GM11168 (cell line): ENCODE measurements around the gene FBXL5.
"Not testable (repeated sequence)": the region's sequence is repeated elsewhere in the genome, so short reads cannot be mapped to it uniquely, and the experiment has no call there.

ENCODE experiments used
- in situ Hi-C: fragments of 300-500 bp; cut with MboI; formaldehyde crosslinking; loops from one replicate; pipeline ENCODE4 v1.12.0; 2022; ENCODE audit warnings: low sequenced_read_pairs; ENCODE audit not compliant: unreplicated experiment

The FBXL5 gene

DNA sequence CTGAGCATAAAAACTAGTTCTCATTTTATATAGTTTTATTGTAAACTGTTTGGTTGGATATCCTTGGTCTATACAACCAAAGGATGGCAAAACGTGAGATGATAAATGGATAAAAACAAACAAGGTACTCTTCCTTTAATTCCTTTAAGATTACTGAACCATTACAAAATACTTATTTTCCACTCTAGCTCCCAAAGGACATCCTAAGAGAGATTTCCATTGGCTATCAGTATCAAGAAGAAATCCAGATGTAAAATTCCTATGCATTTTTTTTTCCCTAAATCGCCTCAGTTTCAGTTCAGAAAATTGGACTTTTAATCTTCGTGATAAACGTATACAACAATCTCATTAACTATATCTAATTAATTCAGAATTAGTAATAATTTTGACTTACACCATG, 2.3 kb downstream of the FBXL5 start:
- in situ Hi-C loops = no loop called here

- in situ Hi-C loops = no loop called here
These were observed 3.0 kb downstream of the FBXL5 start for GRCh38 chr4:15652191-15652590.

GRCh38 chr4:15651676-15652075, 3.5 kb downstream of the FBXL5 start:
- in situ Hi-C loops = no loop called here

DNA sequence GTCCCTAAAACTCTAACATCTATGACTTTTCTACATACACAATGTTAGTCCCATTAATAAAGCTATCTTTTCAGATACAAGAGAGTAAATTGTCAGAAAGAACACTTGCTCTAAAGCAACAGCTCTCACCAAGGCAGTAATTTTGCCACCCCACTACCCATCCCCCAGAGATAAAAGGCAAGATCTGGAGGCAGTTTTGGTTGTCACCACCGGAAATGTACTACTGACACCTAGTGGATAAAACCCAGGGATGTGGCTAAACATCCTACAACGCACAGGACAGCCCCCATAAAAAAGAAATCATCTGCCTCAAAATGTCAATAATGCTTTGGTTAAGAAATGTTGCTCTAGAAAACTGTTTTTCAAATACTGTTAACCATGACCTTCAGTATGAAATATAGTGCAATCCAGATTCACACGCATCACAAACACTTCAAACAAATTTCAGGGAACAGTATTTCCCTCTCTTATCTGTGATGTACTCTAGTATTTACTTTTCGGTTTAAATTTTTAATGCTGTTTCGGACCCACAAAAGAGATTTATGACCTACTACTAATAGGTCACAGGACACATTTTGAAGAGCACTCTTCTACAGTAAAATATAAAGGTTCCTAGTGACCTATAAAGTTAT, 5.1 kb downstream of the FBXL5 start:
- in situ Hi-C loops = loop anchor here (25.0 kb wide), 1 partner anchor 413 kb away; no protein-coding TSS in a partner anchor

DNA sequence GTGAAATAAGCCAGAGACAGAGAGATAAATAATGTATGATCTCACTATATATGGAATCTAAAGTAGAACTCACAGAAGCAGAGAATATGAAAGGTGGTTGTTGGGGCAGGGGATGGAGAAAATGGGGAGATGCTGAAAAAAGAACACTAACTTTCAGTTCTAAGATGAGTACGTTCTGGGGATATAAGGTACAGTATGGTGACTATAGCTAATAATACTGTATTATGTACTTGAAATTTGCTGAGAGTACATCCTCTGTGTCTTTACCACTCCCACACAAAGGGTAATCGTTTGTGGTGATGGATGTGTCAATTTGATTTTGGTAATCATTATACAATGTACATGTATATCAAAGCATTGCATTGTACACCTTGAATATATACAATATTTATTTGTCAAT, 6.6 kb downstream of the FBXL5 start:
- in situ Hi-C loops = loop anchor here (25.0 kb wide), 1 partner anchor 411 kb away; no protein-coding TSS in a partner anchor

DNA sequence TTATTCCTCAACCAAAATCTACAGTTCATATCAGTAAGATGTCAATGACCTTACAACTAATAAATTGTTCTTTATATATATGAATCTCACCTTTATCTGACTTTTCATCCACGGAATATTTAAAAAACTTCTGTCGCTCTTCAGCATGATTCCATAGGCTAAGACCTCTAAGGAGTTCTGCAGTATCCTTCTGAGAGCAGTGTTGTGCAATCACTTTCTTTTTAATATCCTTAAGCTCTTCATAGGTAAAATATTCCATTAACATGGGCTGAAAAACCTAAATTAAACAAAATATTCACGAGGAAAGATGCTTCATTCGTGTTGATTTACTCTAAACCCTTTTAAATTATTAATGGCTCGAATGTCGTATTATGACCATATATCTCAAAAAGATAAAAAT, 16.7 kb downstream of the FBXL5 start:
- in situ Hi-C loops = loop anchor here (25.0 kb wide), 1 partner anchor 401 kb away; no protein-coding TSS in a partner anchor

- in situ Hi-C loops = loop anchor here (25.0 kb wide), 1 partner anchor 400 kb away; no protein-coding TSS in a partner anchor
These were observed 18.3 kb downstream of the FBXL5 start for GRCh38 chr4:15636818-15637217.

- in situ Hi-C loops = not testable (repeated sequence)
These were observed 37.8 kb downstream of the FBXL5 start for GRCh38 chr4:15617407-15617806.

- in situ Hi-C loops = not testable (repeated sequence)
These were observed 40.3 kb downstream of the FBXL5 start for GRCh38 chr4:15614891-15615290.

DNA sequence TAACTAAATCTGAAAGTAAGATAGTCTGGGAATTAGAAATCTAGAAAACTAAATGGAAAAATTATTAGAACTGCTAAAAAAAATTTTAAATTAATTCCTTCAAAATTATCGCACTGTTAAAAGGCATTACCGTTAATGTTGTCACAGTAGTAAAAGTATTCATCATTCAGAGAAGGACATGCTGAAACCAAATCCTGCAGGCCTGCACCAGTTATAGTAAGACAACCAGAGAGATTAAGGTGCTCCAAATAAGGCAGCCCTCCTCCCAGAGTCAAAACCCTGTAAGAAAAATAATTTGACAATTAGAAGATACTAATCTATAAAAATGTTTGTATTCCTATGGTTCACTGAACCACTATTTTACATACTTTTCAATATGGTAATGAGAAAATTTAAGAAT, 43.0 kb downstream of the FBXL5 start:
- in situ Hi-C loops = no loop called here

DNA sequence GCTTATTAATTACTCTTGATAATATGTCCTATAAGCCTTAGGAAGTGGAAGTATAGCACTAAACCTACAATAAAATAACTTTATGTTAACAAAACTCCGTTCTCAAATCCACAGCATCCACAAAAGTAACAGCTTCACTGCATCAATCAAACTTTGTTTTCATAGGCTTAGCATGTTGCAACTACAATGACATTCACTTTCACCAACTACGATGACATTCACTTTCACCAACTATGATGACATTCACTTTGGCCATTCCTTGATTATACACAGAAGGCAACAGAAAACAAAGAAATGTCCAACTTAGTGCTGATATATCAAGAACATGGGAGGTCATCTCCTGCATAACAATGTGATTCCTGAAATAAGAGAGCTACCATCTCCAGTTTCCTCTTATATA, 44.3 kb downstream of the FBXL5 start:
- in situ Hi-C loops = no loop called here

GRCh38 chr4:15605537-15605936, 49.6 kb downstream of the FBXL5 start:
- in situ Hi-C loops = no loop called here

- in situ Hi-C loops = no loop called here
These were observed 53.3 kb downstream of the FBXL5 start for GRCh38 chr4:15601862-15602261.

- in situ Hi-C loops = no loop called here
These were observed 55.0 kb downstream of the FBXL5 start for GRCh38 chr4:15600176-15600575.

GRCh38 chr4:15598644-15599043, 56.5 kb downstream of the FBXL5 start:
- in situ Hi-C loops = no loop called here

DNA sequence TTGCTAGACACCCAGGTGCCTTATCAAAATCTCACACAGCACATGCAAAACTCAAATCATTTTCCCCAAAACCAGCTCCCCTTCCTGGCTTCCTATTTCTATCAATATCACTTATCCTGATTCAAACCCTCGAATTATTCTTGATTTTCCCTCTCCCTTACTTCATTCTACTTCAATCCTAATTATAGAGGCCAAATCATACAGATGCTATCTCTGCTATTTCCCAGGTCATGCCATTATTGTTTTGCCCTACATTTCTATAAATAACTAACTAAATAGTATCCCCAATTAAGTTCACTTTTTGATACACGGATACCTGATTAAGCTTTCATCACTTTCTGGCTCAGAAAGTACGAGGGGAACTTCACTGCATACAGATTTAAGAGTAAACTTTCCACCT, 62.4 kb downstream of the FBXL5 start:
- in situ Hi-C loops = no loop called here

DNA sequence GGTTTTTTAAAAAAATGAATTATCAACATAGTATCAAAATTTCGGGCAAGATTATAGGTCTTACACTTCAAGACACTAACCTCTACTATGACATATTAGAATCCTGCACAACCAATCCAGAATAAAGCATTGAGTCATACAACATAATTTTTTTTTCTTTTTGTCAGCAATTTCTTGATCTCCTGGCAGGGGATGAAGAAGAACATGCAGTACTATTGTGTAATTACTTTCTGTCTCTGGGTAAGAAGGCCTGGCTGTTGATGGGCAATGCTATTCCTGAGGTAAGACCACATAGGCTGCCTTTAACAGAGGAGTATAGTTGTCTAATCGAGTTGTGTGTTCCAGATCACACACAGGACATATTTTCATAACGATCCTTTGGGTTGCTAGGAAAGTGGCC, 67.5 kb downstream of the FBXL5 start:
- in situ Hi-C loops = no loop called here

GRCh38 chr4:15586066-15586465, 69.1 kb downstream of the FBXL5 start:
- in situ Hi-C loops = no loop called here

DNA sequence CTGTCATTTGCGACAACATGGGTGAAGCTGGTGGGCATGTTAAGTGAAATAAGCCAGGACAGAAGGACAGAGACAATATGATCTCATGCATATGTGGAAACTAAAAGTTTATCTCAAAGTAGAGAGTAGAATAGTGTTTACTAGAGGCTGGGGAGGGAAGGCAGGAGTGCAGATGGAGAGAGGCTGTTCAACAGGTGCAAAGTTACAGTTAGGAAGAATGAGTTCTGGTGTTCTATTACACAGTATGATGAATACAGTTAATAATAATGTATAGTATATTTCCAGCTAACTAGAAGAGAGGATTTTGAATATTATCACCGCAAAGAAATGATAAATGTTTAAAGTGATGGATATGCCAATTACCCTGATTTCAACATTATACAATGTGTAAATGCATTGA, 69.8 kb downstream of the FBXL5 start:
- in situ Hi-C loops = no loop called here

GRCh38 chr4:15584785-15585184, 70.4 kb downstream of the FBXL5 start:
- in situ Hi-C loops = no loop called here

GRCh38 chr4:15577508-15577907, 77.6 kb downstream of the FBXL5 start:
- in situ Hi-C loops = no loop called here

- in situ Hi-C loops = no loop called here
These were observed 79.2 kb downstream of the FBXL5 start for GRCh38 chr4:15575966-15576365.
